K562 treated with DMSO at 1 percent for 12 hours (cell line): ENCODE results near the gene AIF1L. TPM values are rescaled to one million over a fixed set of nuclear protein-coding genes. Genes with fewer than 3 reads are reported as not detected.

ENCODE experiments used
- total RNA-seq: library from RNA; unstranded; fragments of 300-600 nt; gene quantifications from 2 replicates; pipeline ENCODE4 v1.2.3, GENCODE V29; 2022; ENCODE audit not compliant: insufficient read depth

AIF1L gene
- total RNA-seq = 0.69 and 0.95 TPM in 2 replicates

GRCh38 chr9:131096269-131097125 lies at the start of gene AIF1L:
Gene AIF1L (plus strand): TSS chr9:131096531. CDS start chr9:131096630, 99 bp downstream.

GRCh38 chr9:131125288-131126058 lies 29.1 kb downstream of the AIF1L start, which contains the start of gene NUP214:
Gene NUP214 (plus strand): TSS chr9:131125586. CDS start chr9:131125705, 119 bp downstream.

Other genes starting within 250 kb of the AIF1L start
- gene QRFP, start 199.7 kb upstream of the AIF1L start, total RNA-seq = 1.2 TPM in 1 of 2 replicates, not detected in the other
- not detected in 2 replicates for gene FIBCD1, start 157.3 kb upstream of the AIF1L start, total RNA-seq
- not detected in 2 replicates for gene LAMC3, start 87.4 kb upstream of the AIF1L start, total RNA-seq
- gene NUP214, start 29.1 kb downstream of the AIF1L start, total RNA-seq = 59.2 and 201 TPM in 2 replicates
- gene FAM78A, start 180.0 kb downstream of the AIF1L start, total RNA-seq = 39.4 and 85.9 TPM in 2 replicates
- 2.1 and 2.4 TPM in 2 replicates for gene PLPP7, start 193.2 kb downstream of the AIF1L start, total RNA-seq